H9 (cell line): ENCODE measurements around the gene ERC2. TPM values are rescaled to one million over a fixed set of nuclear protein-coding genes. Genes with fewer than 3 reads are reported as not detected.

Experiments used
- DNase-seq: peaks from one replicate; pipeline ENCODE4 v3.0.0-alpha.2; 2017
- H2AFZ ChIP-seq: one replicate; pipeline ENCODE4 v1.6.1; 2013; ENCODE audit warnings: mild to moderate bottlenecking, low read length, control low read depth, moderate library complexity
- H2AK5ac ChIP-seq: 2 replicates; pipeline ENCODE4 v1.6.1; 2013; ENCODE audit warnings: low read length, control low read depth, mixed read lengths; ENCODE audit not compliant: insufficient read length
- H2BK120ac ChIP-seq: one replicate; pipeline ENCODE4 v1.6.1; 2013; ENCODE audit warnings: low read depth, mild to moderate bottlenecking, low read length, control low read depth, inconsistent platforms; ENCODE audit not compliant: poor library complexity, severe bottlenecking
- H2BK12ac ChIP-seq: 2 replicates; pipeline ENCODE4 v1.6.1; 2013; ENCODE audit warnings: low read length, control low read depth, mixed read lengths, low read depth; ENCODE audit not compliant: insufficient read length
- H2BK15ac ChIP-seq: 2 replicates; pipeline ENCODE4 v1.6.1; 2013; ENCODE audit warnings: low read depth, low read length, control low read depth
- H2BK20ac ChIP-seq: one replicate; pipeline ENCODE4 v1.6.1; 2013; ENCODE audit warnings: low read depth, mild to moderate bottlenecking, low read length, control low read depth, inconsistent platforms; ENCODE audit not compliant: poor library complexity, severe bottlenecking
- H2BK5ac ChIP-seq: 2 replicates; pipeline ENCODE4 v1.6.1; 2013; ENCODE audit warnings: low read length, control low read depth, mixed read lengths; ENCODE audit not compliant: insufficient read length
- H3K14ac ChIP-seq: 2 replicates; pipeline ENCODE4 v1.6.1; 2013; ENCODE audit warnings: low read length, control low read depth; ENCODE audit not compliant: insufficient read depth
- H3K18ac ChIP-seq: 2 replicates; pipeline ENCODE4 v1.6.1; 2013; ENCODE audit warnings: low read depth, mild to moderate bottlenecking, mixed read lengths, low read length, control low read depth; ENCODE audit not compliant: insufficient read length
- H3K23ac ChIP-seq: 2 replicates; pipeline ENCODE4 v1.6.1; 2013; ENCODE audit warnings: low read length, control low read depth, mixed read lengths, low read depth; ENCODE audit not compliant: insufficient read length
- H3K23me2 ChIP-seq: 2 replicates; pipeline ENCODE4 v1.6.1; 2013; ENCODE audit warnings: low read depth, mild to moderate bottlenecking, mixed read lengths, low read length, control low read depth; ENCODE audit not compliant: insufficient read length, poor library complexity, severe bottlenecking
- H3K27ac ChIP-seq: 2 replicates; pipeline ENCODE4 v1.5.1; 2013; ENCODE audit warnings: low read length, control low read depth, mixed read lengths, low read depth; ENCODE audit not compliant: insufficient read length
- H3K27me3 ChIP-seq: 2 replicates; pipeline ENCODE4 v1.6.1; 2013; ENCODE audit warnings: low read length, control low read depth, inconsistent platforms; ENCODE audit not compliant: insufficient read depth
- H3K4ac ChIP-seq: 2 replicates; pipeline ENCODE4 v1.6.1; 2013; ENCODE audit warnings: low read depth, mild to moderate bottlenecking, control low read depth, inconsistent platforms, low read length, moderate library complexity
- H3K4me1 ChIP-seq: 2 replicates; pipeline ENCODE4 v1.6.1; 2013; ENCODE audit warnings: low read length, control low read depth, inconsistent platforms; ENCODE audit not compliant: insufficient read depth
- H3K4me2 ChIP-seq: 2 replicates; pipeline ENCODE4 v1.6.1; 2013; ENCODE audit warnings: low read length, control low read depth, mixed read lengths; ENCODE audit not compliant: insufficient read length, insufficient read depth
- H3K56ac ChIP-seq: 2 replicates; pipeline ENCODE4 v1.6.1; 2013; ENCODE audit warnings: low read depth, mild to moderate bottlenecking, mixed read lengths, low read length, control low read depth; ENCODE audit not compliant: insufficient read length
- H3K79me1 ChIP-seq: 2 replicates; pipeline ENCODE4 v1.6.1; 2013; ENCODE audit warnings: low read depth, mild to moderate bottlenecking, moderate library complexity, low read length, control low read depth, inconsistent platforms; ENCODE audit not compliant: insufficient read depth, poor library complexity, severe bottlenecking
- H3K79me2 ChIP-seq: 2 replicates; pipeline ENCODE4 v1.6.1; 2013; ENCODE audit warnings: low read length, control low read depth, inconsistent platforms; ENCODE audit not compliant: insufficient read depth
- H3K9ac ChIP-seq: 2 replicates; pipeline ENCODE4 v1.6.1; 2013; ENCODE audit warnings: low read length, control low read depth, mixed read lengths; ENCODE audit not compliant: insufficient read length; ENCODE audit errors: extremely low read depth
- H3K9me3 ChIP-seq: one replicate; pipeline ENCODE4 v1.6.1; 2013; ENCODE audit warnings: low read depth, low read length, inconsistent platforms; ENCODE audit not compliant: control insufficient read depth
- H3T11ph ChIP-seq: one replicate; pipeline ENCODE4 v1.6.1; 2013; ENCODE audit warnings: mild to moderate bottlenecking, low read length, control low read depth, inconsistent platforms
- H4K20me1 ChIP-seq: one replicate; pipeline ENCODE4 v1.6.1; 2013; ENCODE audit not compliant: control insufficient read depth, insufficient read length, insufficient read depth
- H4K5ac ChIP-seq: 2 replicates; pipeline ENCODE4 v1.6.1; 2013; ENCODE audit warnings: low read depth, mild to moderate bottlenecking, mixed read lengths, low read length, control low read depth; ENCODE audit not compliant: insufficient read length
- H4K8ac ChIP-seq: replicated peaks from 2 replicates; pipeline ENCODE4 v1.6.1; 2013; ENCODE audit warnings: low read length, control low read depth, mixed read lengths, low read depth; ENCODE audit not compliant: insufficient read length
- H4K91ac ChIP-seq: 2 replicates; pipeline ENCODE4 v1.6.1; 2013; ENCODE audit warnings: low read depth, mild to moderate bottlenecking, moderate library complexity, mixed read lengths, low read length, control low read depth; ENCODE audit not compliant: insufficient read length
- H3K27ac Mint-ChIP-seq, 3 experiments: 2 replicates in 2 of 3; 3 replicates in 1 of 3; pipeline ENCODE4 v1.8.0; 2020 to 2021; ENCODE audit warnings: mixed read lengths in 3 of 3, mild to moderate bottlenecking in 1 of 3, moderate library complexity in 1 of 3
- H3K27me3 Mint-ChIP-seq: 2 replicates; pipeline ENCODE4 v1.8.0; 2021; ENCODE audit warnings: low read depth, mild to moderate bottlenecking, moderate library complexity, mixed read lengths
- H3K36me3 Mint-ChIP-seq, 3 experiments: 2 replicates in 2 of 3; 3 replicates in 1 of 3; pipeline ENCODE4 v1.8.0; 2020 to 2021; ENCODE audit warnings: low read depth in 3 of 3, mixed read lengths in 3 of 3; ENCODE audit not compliant: insufficient read depth in 1 of 3
- H3K4me1 Mint-ChIP-seq, 2 experiments: 2 replicates each; pipeline ENCODE4 v1.8.0; 2020; ENCODE audit warnings: mixed read lengths in 2 of 2
- H3K4me3 Mint-ChIP-seq, 2 experiments: 2 replicates in 1 of 2; 3 replicates in 1 of 2; pipeline ENCODE4 v1.8.0; 2020 to 2021; ENCODE audit warnings: mild to moderate bottlenecking in 2 of 2, mixed read lengths in 2 of 2, moderate library complexity in 1 of 2
- H3K9me3 Mint-ChIP-seq, 2 experiments: 2 replicates in 1 of 2; 3 replicates in 1 of 2; pipeline ENCODE4 v1.8.0; 2020; ENCODE audit warnings: mild to moderate bottlenecking in 2 of 2, mixed read lengths in 2 of 2, moderate library complexity in 1 of 2
- WGBS: extraction: QIAGEN DNeasy Blood & Tissue Kit; methylation state at CpG from one replicate; pipeline ENCODE4 v1.1.7; 2013; ENCODE audit warnings: missing lambda C conversion rate, low lambda C conversion rate, mixed read lengths; ENCODE audit not compliant: insufficient read length; ENCODE audit errors: extremely low coverage; 5-methylcytosine and 5-hydroxymethylcytosine counted together
- total RNA-seq: library from RNA; stranded (reverse); gene quantifications from 2 replicates; pipeline ENCODE4 v1.2.1, GENCODE V29; 2021
- TF ChIP-seq, protein P1 (sequence below): fragments of 200-600 bp; sonication (generic); conservative IDR thresholded peaks from 3 replicates; pipeline ENCODE4 v1.8.0; 2021; ENCODE audit warnings: antibody characterized with exemption, mild to moderate bottlenecking

Gene ERC2
- total RNA-seq, 1 experiment from 2014 or later, result 15.4 TPM

DNA sequence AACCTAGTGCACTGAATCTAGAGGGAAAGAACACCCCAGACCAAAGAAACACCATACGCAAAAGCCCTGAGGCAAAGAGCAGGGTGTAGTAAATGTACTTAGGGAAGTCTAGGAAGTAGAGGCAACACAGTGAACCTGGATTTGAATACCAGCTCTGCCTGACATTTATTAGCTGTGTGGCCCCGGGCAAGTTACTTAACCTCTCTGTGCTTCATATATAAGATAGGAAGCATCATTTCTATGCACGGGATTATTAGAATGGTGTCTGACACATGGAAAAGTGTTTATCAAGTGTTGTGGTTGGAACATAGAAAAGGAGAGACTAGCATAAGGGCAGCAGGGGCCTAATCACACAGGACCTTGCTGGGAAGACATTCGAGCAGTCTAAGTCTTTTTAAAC, 132.2 kb downstream of the ERC2 start:
- Histone ChIP-seq H2BK5ac (no peak overlapping the region), H2BK12ac (no peak overlapping the region), H2BK20ac (no peak overlapping the region), H3K56ac (no peak overlapping the region), H3K23ac (no peak overlapping the region), H3K23me2 (no peaks in the 10 kb centered on the region), H2BK15ac (no peak overlapping the region), H3K9ac (no peak overlapping the region), H3K14ac (no peak overlapping the region), H3K79me2 (no peaks in the 10 kb centered on the region), H3K4me2 (no peak overlapping the region), H3K18ac (no peak overlapping the region), H3K4me1 (no peaks in the 10 kb centered on the region), H3K27ac (no peak overlapping the region), H3K27me3 (no peaks in the 10 kb centered on the region), H3K79me1 (no peaks in the 10 kb centered on the region), H4K91ac (no peak overlapping the region), H4K8ac (no peak overlapping the region), H4K5ac (no peak overlapping the region), H3K9me3 (no peaks in the 10 kb centered on the region), H2AFZ (no peak overlapping the region), H2BK120ac (no peak overlapping the region), H2AK5ac (no peak overlapping the region), H3T11ph (no peak overlapping the region), H3K4ac (no peak overlapping the region), H4K20me1 (no peaks in the 10 kb centered on the region)
- no peak for DNase-seq
- Mint-ChIP-seq H3K4me3 (no peak overlapping the region), H3K4me1 (peaks cover 0 to 4% of the 10 kb centered on the region in 2 experiments; a peak in 1 of 4 replicates), H3K27ac (no peak overlapping the region), H3K27me3 (no peaks in the 10 kb centered on the region), H3K9me3 (no peaks in the 10 kb centered on the region), H3K36me3 (no peaks in the 10 kb centered on the region)
- WGBS, result no CpG with 5 or more reads among the region's 4 CpGs
- TF ChIP-seq, protein P1, sequence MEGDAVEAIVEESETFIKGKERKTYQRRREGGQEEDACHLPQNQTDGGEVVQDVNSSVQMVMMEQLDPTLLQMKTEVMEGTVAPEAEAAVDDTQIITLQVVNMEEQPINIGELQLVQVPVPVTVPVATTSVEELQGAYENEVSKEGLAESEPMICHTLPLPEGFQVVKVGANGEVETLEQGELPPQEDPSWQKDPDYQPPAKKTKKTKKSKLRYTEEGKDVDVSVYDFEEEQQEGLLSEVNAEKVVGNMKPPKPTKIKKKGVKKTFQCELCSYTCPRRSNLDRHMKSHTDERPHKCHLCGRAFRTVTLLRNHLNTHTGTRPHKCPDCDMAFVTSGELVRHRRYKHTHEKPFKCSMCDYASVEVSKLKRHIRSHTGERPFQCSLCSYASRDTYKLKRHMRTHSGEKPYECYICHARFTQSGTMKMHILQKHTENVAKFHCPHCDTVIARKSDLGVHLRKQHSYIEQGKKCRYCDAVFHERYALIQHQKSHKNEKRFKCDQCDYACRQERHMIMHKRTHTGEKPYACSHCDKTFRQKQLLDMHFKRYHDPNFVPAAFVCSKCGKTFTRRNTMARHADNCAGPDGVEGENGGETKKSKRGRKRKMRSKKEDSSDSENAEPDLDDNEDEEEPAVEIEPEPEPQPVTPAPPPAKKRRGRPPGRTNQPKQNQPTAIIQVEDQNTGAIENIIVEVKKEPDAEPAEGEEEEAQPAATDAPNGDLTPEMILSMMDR, result no peak
